ENCODE data around the gene OTOA.
"Not testable (repeated sequence)": the region's sequence is repeated elsewhere in the genome, so short reads cannot be mapped to it uniquely, and the experiment has no call there.

Gene OTOA

GRCh38 chr16:21628772-21629171, 35.0 kb upstream of the OTOA start:
- Histone ChIP-seq H3K4me1 (ENCODE audit: control insufficient read depth, insufficient read depth, low read length) (no peaks in the 10 kb centered on the region), H3K9me3 (ENCODE audit: control insufficient read depth, low read length) (no peaks in the 10 kb centered on the region), H3K27me3 (ENCODE audit: control insufficient read depth, insufficient read depth, low read length, poor library complexity, severe bottlenecking) (no peaks in the 10 kb centered on the region), H3K4me3 (ENCODE audit: insufficient read depth, low read depth, low read length) (no peak overlapping the region), H3K27ac (ENCODE audit: insufficient read depth, low read depth, low read length, poor library complexity, severe bottlenecking) (no peak overlapping the region), H3K36me3 (ENCODE audit: control insufficient read depth, insufficient read depth, low read length) (peaks cover 32% of the 10 kb centered on the region)
- 88 to 96% methylated on average over 5 of the region's 5 CpGs for WGBS, 2 experiments

DNA sequence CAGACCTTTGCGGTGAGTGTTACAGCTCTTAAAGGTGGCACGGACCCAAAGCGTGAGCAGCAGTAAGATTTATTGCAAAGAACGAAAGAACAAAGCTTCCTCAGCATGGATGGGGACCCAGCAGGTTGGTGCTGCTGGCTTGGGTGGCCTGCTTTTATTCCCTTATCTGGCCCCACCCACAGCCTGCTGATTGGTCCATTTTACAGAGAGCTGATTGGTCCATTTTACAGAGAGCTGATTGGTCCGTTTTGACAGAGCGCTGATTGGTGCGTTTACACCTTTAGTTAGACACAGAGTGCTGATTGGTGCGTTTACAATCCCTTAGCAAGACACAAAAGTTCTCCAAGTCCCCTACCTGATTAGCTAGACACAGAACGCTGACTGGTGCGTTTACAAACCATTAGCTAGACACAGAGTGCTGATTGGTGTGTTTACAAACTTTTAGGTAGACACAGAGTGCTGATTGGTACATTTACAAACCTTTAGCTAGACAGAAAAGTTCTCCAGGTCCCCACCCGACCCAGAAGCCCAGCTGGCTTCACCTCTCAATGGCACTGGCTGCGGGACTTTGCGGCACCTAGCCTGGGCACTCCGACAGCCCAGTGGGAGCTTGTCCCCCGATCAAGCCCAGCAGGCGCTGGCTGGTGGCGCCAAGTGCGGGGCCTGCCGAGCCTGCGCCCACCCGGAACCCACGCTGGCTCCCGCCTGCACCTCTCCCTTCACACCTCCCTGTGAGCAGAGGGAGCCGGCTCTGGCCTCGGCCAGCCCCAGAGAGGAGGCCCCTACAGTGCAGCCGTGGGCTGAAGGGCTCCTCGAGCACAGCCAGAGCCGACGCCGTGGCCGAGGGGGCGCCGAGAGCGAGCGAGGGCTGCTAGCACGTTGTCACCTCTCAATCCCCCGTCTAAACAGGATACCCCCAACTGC, 33.9 kb upstream of the OTOA start:
- H3K27me3 ChIP-seq (ENCODE audit: control insufficient read depth, insufficient read depth, low read length, poor library complexity, severe bottlenecking); H3K4me3 ChIP-seq (ENCODE audit: insufficient read depth, low read depth, low read length); H3K27ac ChIP-seq (ENCODE audit: insufficient read depth, low read depth, low read length, poor library complexity, severe bottlenecking); H3K4me1 ChIP-seq (ENCODE audit: control insufficient read depth, insufficient read depth, low read length); H3K9me3 ChIP-seq (ENCODE audit: control insufficient read depth, low read length): not testable (repeated sequence)
- H3K36me3 ChIP-seq (ENCODE audit: control insufficient read depth, insufficient read depth, low read length) = peaks cover 32% of the 10 kb centered on the region
- 95 to 97% methylated on average over 37 of the region's 37 CpGs for WGBS, 2 experiments

GRCh38 chr16:21630866-21631265, 32.9 kb upstream of the OTOA start:
- not testable (repeated sequence) for H3K4me1 ChIP-seq (ENCODE audit: control insufficient read depth, insufficient read depth, low read length); H3K4me3 ChIP-seq (ENCODE audit: insufficient read depth, low read depth, low read length); H3K27ac ChIP-seq (ENCODE audit: insufficient read depth, low read depth, low read length, poor library complexity, severe bottlenecking); H3K9me3 ChIP-seq (ENCODE audit: control insufficient read depth, low read length); H3K27me3 ChIP-seq (ENCODE audit: control insufficient read depth, insufficient read depth, low read length, poor library complexity, severe bottlenecking)
- WGBS, 2 experiments = 95 to 96% methylated on average over 5 of the region's 6 CpGs
- H3K36me3 ChIP-seq (ENCODE audit: control insufficient read depth, insufficient read depth, low read length) = peaks cover 25% of the 10 kb centered on the region

DNA sequence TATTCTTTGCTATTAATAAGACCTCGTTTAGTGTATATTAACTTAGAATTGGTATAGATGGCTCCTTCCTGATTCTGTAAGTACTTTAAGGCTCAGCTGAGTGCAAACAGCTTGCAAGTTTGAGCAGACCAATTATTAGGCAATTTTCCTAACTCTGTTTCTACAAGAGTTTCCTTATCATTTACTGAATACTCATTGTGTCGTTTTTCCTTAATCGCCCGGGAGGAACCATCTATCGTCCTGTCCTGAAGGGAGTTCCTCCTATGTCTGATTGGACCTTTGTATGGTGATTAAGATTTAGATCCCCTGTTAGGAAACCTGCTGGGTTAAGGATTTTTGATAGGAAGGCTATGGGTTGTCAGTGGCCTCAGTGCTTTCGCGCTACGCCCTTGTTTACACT, 32.4 kb upstream of the OTOA start:
- WGBS, 2 experiments = 96 to 97% methylated on average over 8 of the region's 8 CpGs
- not testable (repeated sequence) for H3K27me3 ChIP-seq (ENCODE audit: control insufficient read depth, insufficient read depth, low read length, poor library complexity, severe bottlenecking); H3K4me3 ChIP-seq (ENCODE audit: insufficient read depth, low read depth, low read length); H3K27ac ChIP-seq (ENCODE audit: insufficient read depth, low read depth, low read length, poor library complexity, severe bottlenecking); H3K4me1 ChIP-seq (ENCODE audit: control insufficient read depth, insufficient read depth, low read length); H3K9me3 ChIP-seq (ENCODE audit: control insufficient read depth, low read length)
- peaks cover 25% of the 10 kb centered on the region for H3K36me3 ChIP-seq (ENCODE audit: control insufficient read depth, insufficient read depth, low read length)

DNA sequence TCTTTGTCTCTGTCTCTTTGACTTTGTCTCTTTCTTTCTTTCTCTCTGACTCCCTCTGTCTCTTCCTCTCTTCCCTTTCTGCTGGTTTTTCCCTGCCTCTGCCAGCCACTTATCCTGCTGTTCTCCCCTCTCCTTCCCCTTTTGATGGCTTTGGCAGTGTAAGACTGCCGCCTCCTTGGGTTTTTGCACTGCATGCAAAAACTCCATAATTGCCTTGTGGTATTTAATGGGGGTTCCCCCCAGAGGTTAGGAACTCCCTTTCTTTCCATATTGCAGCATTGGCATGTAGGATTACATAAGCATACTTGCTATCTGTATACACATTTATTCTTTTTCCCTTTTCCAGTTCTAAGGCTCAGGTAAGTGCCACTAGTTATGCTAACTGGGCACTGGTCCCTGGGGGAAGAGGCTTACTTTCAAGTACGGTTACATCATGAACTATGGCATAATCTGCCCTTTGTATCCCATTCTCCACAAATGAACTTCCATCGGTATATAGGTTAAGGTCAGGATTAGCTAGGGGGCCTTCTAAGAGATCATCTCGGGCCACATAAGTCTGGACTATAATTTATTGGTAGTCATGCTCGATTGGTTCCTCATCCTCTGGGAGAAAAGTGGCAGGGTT, 31.7 kb upstream of the OTOA start:
- peaks cover 20% of the 10 kb centered on the region for H3K36me3 ChIP-seq (ENCODE audit: control insufficient read depth, insufficient read depth, low read length)
- H3K27me3 ChIP-seq (ENCODE audit: control insufficient read depth, insufficient read depth, low read length, poor library complexity, severe bottlenecking); H3K27ac ChIP-seq (ENCODE audit: insufficient read depth, low read depth, low read length, poor library complexity, severe bottlenecking); H3K9me3 ChIP-seq (ENCODE audit: control insufficient read depth, low read length); H3K4me1 ChIP-seq (ENCODE audit: control insufficient read depth, insufficient read depth, low read length); H3K4me3 ChIP-seq (ENCODE audit: insufficient read depth, low read depth, low read length): not testable (repeated sequence)
- WGBS, 2 experiments = 96 to 98% methylated on average over 5 of the region's 5 CpGs

DNA sequence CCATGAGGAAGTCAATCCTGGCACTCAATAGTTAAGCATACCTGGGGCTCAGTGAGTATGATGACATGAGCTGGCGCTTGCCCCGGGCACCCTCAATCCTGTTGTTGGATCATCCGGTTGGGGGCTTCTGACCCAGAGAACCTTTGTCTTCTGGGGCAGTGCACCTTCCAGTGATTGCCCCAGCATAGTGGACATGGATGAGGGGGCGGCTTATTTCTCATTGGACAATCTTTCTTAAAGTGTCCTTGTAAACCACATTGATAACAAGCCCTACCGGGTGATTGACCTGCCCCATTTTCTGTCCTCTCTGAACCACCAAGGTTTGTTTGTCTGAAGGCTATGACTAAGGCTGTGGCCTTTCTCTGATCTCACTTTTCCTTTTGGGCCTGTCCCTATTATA, 29.6 kb upstream of the OTOA start:
- Histone ChIP-seq H3K4me1 (ENCODE audit: control insufficient read depth, insufficient read depth, low read length) (no peaks in the 10 kb centered on the region), H3K4me3 (ENCODE audit: insufficient read depth, low read depth, low read length) (no peak overlapping the region), H3K27ac (ENCODE audit: insufficient read depth, low read depth, low read length, poor library complexity, severe bottlenecking) (no peak overlapping the region), H3K36me3 (ENCODE audit: control insufficient read depth, insufficient read depth, low read length) (peaks cover 4% of the 10 kb centered on the region), H3K27me3 (ENCODE audit: control insufficient read depth, insufficient read depth, low read length, poor library complexity, severe bottlenecking) (no peaks in the 10 kb centered on the region), H3K9me3 (ENCODE audit: control insufficient read depth, low read length) (no peaks in the 10 kb centered on the region)
- WGBS, 2 experiments = 94 to 99% methylated on average over 5 of the region's 5 CpGs

GRCh38 chr16:21635694-21636093, 28.1 kb upstream of the OTOA start:
- not testable (repeated sequence) for H3K4me1 ChIP-seq (ENCODE audit: control insufficient read depth, insufficient read depth, low read length); H3K27ac ChIP-seq (ENCODE audit: insufficient read depth, low read depth, low read length, poor library complexity, severe bottlenecking); H3K4me3 ChIP-seq (ENCODE audit: insufficient read depth, low read depth, low read length); H3K9me3 ChIP-seq (ENCODE audit: control insufficient read depth, low read length); H3K36me3 ChIP-seq (ENCODE audit: control insufficient read depth, insufficient read depth, low read length); H3K27me3 ChIP-seq (ENCODE audit: control insufficient read depth, insufficient read depth, low read length, poor library complexity, severe bottlenecking)
- WGBS, 2 experiments = 83% methylated on average over 9 of the region's 9 CpGs

GRCh38 chr16:21637032-21637968, 26.5 kb upstream of the OTOA start:
- WGBS, 2 experiments = 95% methylated on average over 36 to 37 of the region's 37 CpGs
- no peak overlapping the region for H3K4me3 ChIP-seq (ENCODE audit: insufficient read depth, low read depth, low read length)

GRCh38 chr16:21638573-21638975, 25.2 kb upstream of the OTOA start:
- Histone ChIP-seq H3K9me3 (ENCODE audit: control insufficient read depth, low read length) (no peaks in the 10 kb centered on the region), H3K4me1 (ENCODE audit: control insufficient read depth, insufficient read depth, low read length) (no peaks in the 10 kb centered on the region), H3K27ac (ENCODE audit: insufficient read depth, low read depth, low read length, poor library complexity, severe bottlenecking) (no peak overlapping the region), H3K27me3 (ENCODE audit: control insufficient read depth, insufficient read depth, low read length, poor library complexity, severe bottlenecking) (no peaks in the 10 kb centered on the region), H3K36me3 (ENCODE audit: control insufficient read depth, insufficient read depth, low read length) (no peaks in the 10 kb centered on the region), H3K4me3 (ENCODE audit: insufficient read depth, low read depth, low read length) (no peak overlapping the region)
- 78 to 92% methylated on average over 2 to 4 of the region's 4 CpGs for WGBS, 2 experiments

More at GRCh38 chr16:21637032-21637968, 26.5 kb upstream of the OTOA start:
- Histone ChIP-seq H3K4me1 (ENCODE audit: control insufficient read depth, insufficient read depth, low read length) (no peaks in the 10 kb centered on the region), H3K27ac (ENCODE audit: insufficient read depth, low read depth, low read length, poor library complexity, severe bottlenecking) (no peak overlapping the region), H3K9me3 (ENCODE audit: control insufficient read depth, low read length) (no peaks in the 10 kb centered on the region), H3K27me3 (ENCODE audit: control insufficient read depth, insufficient read depth, low read length, poor library complexity, severe bottlenecking) (no peaks in the 10 kb centered on the region), H3K36me3 (ENCODE audit: control insufficient read depth, insufficient read depth, low read length) (no peaks in the 10 kb centered on the region)

DNA sequence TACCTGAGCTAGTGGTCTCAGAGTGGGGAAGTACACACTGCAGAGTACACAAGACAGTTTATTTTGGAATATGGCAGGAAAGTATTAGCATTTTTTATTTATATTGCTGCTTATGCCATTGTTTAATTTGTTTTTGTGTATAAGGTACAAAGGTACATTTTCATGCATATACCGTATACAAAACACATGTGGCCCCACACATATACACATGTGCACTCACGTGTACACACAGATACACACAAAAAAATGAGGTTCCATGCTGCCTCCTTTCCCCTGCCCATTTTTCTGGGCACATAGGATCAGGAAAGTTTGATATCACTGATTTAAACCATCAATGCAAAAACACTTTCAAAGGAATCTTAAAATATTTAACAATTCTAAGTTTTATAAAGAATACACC, 24.3 kb upstream of the OTOA start:
- no peak overlapping the region for H3K4me3 ChIP-seq (ENCODE audit: insufficient read depth, low read depth, low read length)
- WGBS, 2 experiments = 96 to 100% methylated on average over 2 of the region's 2 CpGs
- no peaks in the 10 kb centered on the region for H3K27me3 ChIP-seq (ENCODE audit: control insufficient read depth, insufficient read depth, low read length, poor library complexity, severe bottlenecking)
- H3K36me3 ChIP-seq (ENCODE audit: control insufficient read depth, insufficient read depth, low read length) = no peaks in the 10 kb centered on the region
- H3K9me3 ChIP-seq (ENCODE audit: control insufficient read depth, low read length) = no peaks in the 10 kb centered on the region
- no peak overlapping the region for H3K27ac ChIP-seq (ENCODE audit: insufficient read depth, low read depth, low read length, poor library complexity, severe bottlenecking)
- no peaks in the 10 kb centered on the region for H3K4me1 ChIP-seq (ENCODE audit: control insufficient read depth, insufficient read depth, low read length)

Measured in ectodermal cell (in vitro differentiated cells).